ENCODE results near the gene APOB.

The APOB gene

GRCh38 chr2:21019000-21019677 lies 24.7 kb downstream of the APOB start:
- DNase-seq: no peak

- DNase-seq: no peak
Observed at GRCh38 chr2:21018290-21018689, 25.6 kb downstream of the APOB start.

- DNase-seq: no peak
Observed at GRCh38 chr2:21017748-21018276, 26.1 kb downstream of the APOB start.

GRCh38 chr2:21015281-21015645 lies 28.6 kb downstream of the APOB start:
- DNase-seq: no peak

- DNase-seq: no peak
Observed at GRCh38 chr2:21014364-21015280, 29.3 kb downstream of the APOB start.

- no peak for DNase-seq
Observed at GRCh38 chr2:21013043-21013816, 30.6 kb downstream of the APOB start.

GRCh38 chr2:21012557-21012937 lies 31.3 kb downstream of the APOB start:
- no peak for DNase-seq

GRCh38 chr2:21011876-21012556 lies 31.9 kb downstream of the APOB start:
- DNase-seq: no peak

GRCh38 chr2:21011453-21011852 lies 32.4 kb downstream of the APOB start:
- DNase-seq: no peak

GRCh38 chr2:21010813-21011439 lies 32.9 kb downstream of the APOB start:
- no peak for DNase-seq

GRCh38 chr2:21009662-21010225 lies 34.1 kb downstream of the APOB start:
- DNase-seq: no peak

- DNase-seq: no peak
Observed at GRCh38 chr2:21008790-21009661, 34.8 kb downstream of the APOB start.

- no peak for DNase-seq
Observed at GRCh38 chr2:21008014-21008789, 35.7 kb downstream of the APOB start.

GRCh38 chr2:21007129-21008013 lies 36.5 kb downstream of the APOB start:
- DNase-seq: no peak

GRCh38 chr2:21006423-21007128 lies 37.3 kb downstream of the APOB start:
- DNase-seq: no peak

- DNase-seq: no peak
Observed at GRCh38 chr2:21005700-21006422, 38.0 kb downstream of the APOB start.

- no peak for DNase-seq
Observed at GRCh38 chr2:21005111-21005699, 38.7 kb downstream of the APOB start.
